ENCODE data around the gene MTNR1A. TPM values are rescaled to one million over a fixed set of nuclear protein-coding genes. Genes with fewer than 3 reads are reported as not detected.

MTNR1A gene
- not detected for total RNA-seq

GRCh38 chr4:186554914-186555827 is at the start of gene MTNR1A:
MTNR1A (minus strand) TSS chr4:186555567; CDS start chr4:186555365, 202 bp downstream.
- no peak for TF ChIP-seq CTCF (IDR thresholded peaks at IDR 0.05)
- no peak within 1 kb of the TSS for H3K27ac ChIP-seq
- H3K4me1 ChIP-seq: peaks cover 0 to 14% of the 10 kb centered on the region in 2 donors
- peak within 1 kb of the TSS in 1 of 2 donors; percentile 35 for H3K4me3 ChIP-seq
- peaks cover 0 to 8% of the 10 kb centered on the region in 2 donors for H3K27me3 ChIP-seq
- H3K36me3 ChIP-seq: no peaks in the 10 kb centered on the region
- no peaks in the 10 kb centered on the region for H3K9me3 ChIP-seq
- no peak for DNase-seq (ENCODE audit: low spot score)

DNA sequence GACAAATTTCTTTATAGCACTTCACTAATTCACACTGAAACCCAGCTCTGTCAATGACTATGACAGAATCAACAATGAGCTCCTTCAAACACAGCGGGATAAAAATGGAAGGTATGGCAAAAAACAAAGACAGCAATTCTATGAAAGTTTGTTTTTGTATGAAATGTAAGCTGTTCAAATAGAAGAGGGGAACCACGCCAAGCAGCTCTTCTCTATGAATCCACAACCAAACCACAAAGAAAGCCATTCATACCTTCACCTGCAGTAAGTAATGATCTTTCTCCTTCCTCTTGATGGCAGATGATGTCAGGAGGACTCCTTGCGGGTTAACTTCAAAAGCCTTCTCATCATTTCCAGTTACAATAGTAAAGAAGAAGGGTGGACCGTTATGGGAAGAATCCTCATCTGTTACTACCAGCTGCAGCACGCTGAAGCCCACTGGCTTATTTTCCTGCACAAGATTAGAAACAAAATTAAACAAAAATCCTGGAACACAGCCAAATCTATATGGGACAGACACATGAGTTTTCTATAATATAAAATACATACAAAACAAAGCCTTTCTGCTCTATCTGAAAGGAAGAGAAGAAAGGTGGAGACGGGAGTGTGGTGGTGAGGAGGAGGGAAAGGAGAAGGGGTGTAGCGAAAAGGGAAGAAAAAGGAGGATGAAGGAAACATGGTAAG is 48.9 kb upstream of the MTNR1A start:
- Histone ChIP-seq H3K27me3 (no peaks in the 10 kb centered on the region), H3K9me3 (no peaks in the 10 kb centered on the region), H3K4me3 (no peak overlapping the region), H3K27ac (no peak overlapping the region), H3K4me1 (no peaks in the 10 kb centered on the region), H3K36me3 (peaks cover 79% of the 10 kb centered on the region)
- TF ChIP-seq CTCF (IDR thresholded peaks at IDR 0.05): no peak
- no peak for DNase-seq (ENCODE audit: low spot score)

- Histone ChIP-seq H3K4me3 (no peak overlapping the region), H3K27ac (no peak overlapping the region), H3K4me1 (no peaks in the 10 kb centered on the region), H3K9me3 (no peaks in the 10 kb centered on the region), H3K36me3 (peaks cover 78% of the 10 kb centered on the region), H3K27me3 (no peaks in the 10 kb centered on the region)
- no peak for TF ChIP-seq CTCF (IDR thresholded peaks at IDR 0.05)
- DNase-seq (ENCODE audit: low spot score): no peak
These were observed 47.6 kb upstream of the MTNR1A start for GRCh38 chr4:186602978-186603377.

DNA sequence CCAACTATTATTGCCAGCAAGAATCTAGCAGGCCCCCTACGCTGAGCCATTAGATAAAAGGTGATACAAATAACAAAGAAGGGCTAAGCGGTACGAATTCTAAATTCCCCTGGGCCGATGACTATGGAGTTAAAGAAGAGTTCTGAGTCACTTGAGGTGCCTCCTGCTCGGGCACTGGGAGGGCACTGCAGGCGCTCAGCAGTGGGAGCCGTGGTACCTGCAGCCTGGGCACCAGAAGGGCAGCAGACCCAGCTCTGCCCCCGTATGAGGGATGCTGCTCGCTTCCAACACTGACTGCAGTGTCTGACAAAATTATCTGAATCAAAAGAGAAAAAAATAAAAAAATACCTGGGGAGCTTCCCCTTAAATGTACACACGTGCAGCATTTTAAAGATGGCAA is 44.1 kb upstream of the MTNR1A start:
- Histone ChIP-seq H3K9me3 (no peaks in the 10 kb centered on the region), H3K4me3 (no peak overlapping the region), H3K36me3 (peaks cover 83% of the 10 kb centered on the region), H3K27me3 (no peaks in the 10 kb centered on the region), H3K4me1 (no peaks in the 10 kb centered on the region), H3K27ac (no peak overlapping the region)
- TF ChIP-seq CTCF (IDR thresholded peaks at IDR 0.05): no peak
- no peak for DNase-seq (ENCODE audit: low spot score)

DNA sequence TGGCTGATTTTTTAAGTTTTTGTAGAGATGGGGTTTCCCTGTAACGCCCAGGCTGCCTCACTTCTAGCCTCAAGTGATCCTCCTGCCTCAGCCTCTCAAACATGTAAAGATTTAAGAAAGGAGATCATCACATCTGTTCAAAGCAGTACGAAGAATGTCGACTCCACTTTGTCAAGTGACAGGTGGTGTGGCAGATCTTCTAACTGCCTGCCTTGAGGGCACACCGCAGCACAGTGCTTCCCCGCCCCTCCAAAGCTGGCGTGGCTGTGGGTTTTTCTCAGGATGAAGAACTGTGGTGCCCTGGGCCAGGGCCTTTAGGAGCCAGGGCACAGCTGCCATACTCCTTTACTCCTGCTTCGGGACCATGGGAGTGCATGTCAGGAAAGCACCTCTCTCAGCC is 43.3 kb upstream of the MTNR1A start:
- no peak overlapping the region for H3K27ac ChIP-seq
- peaks cover 80% of the 10 kb centered on the region for H3K36me3 ChIP-seq
- H3K27me3 ChIP-seq: no peaks in the 10 kb centered on the region
- no peaks in the 10 kb centered on the region for H3K9me3 ChIP-seq
- TF ChIP-seq CTCF (IDR thresholded peaks at IDR 0.05): no peak
- H3K4me1 ChIP-seq: no peaks in the 10 kb centered on the region
- H3K4me3 ChIP-seq: no peak overlapping the region
- DNase-seq (ENCODE audit: low spot score): no peak

All from right atrium auricular region (tissue), 2 donors.